CD14-positive monocyte (primary cell): Measurements from ENCODE around the gene KCNMB1. TPM values are rescaled to one million over a fixed set of nuclear protein-coding genes. Genes with fewer than 3 reads are reported as not detected.
A peak's percentile ranks its signal among the peaks of the same experiment; 100 is the strongest.

Experiments used
- DNase-seq, 3 donors: peaks; one replicate each; pipeline ENCODE4 v3.0.0-alpha.2; 2011 to 2022
- H2AFZ ChIP-seq: 2 replicates; pipeline ENCODE4 v1.6.0; 2012; ENCODE audit warnings: mild to moderate bottlenecking, low read depth, low read length, inconsistent platforms; ENCODE audit not compliant: insufficient read depth, poor library complexity, severe bottlenecking
- H3K27ac ChIP-seq, 2 donors: 1 replicate in 1 of 2; 2 replicates in 1 of 2; pipeline ENCODE4 v1.5.1; 2012 to 2013; ENCODE audit warnings: low read length in 2 of 2, control low read depth in 1 of 2, inconsistent platforms in 1 of 2, low read depth in 1 of 2, mild to moderate bottlenecking in 1 of 2
- H3K27me3 ChIP-seq, 2 donors: one replicate each; pipeline versions ENCODE4 v1.6.0 to v1.6.1; 2011 to 2013; ENCODE audit warnings: low read length in 2 of 2; ENCODE audit not compliant: control insufficient read depth in 2 of 2, insufficient read depth in 2 of 2
- H3K36me3 ChIP-seq, 2 donors: replicated peaks in 1 of 2; 1 replicate in 1 of 2; 2 replicates in 1 of 2; pipeline versions ENCODE4 v1.5.1 to v1.6.1; 2012 to 2013; ENCODE audit warnings: low read length in 2 of 2, control low read depth in 1 of 2, inconsistent platforms in 1 of 2, mild to moderate bottlenecking in 1 of 2; ENCODE audit not compliant: insufficient read depth in 2 of 2, control insufficient read depth in 1 of 2
- H3K4me1 ChIP-seq, 2 donors: 1 replicate in 1 of 2; 2 replicates in 1 of 2; pipeline versions ENCODE4 v1.5.1 to v1.6.1; 2012 to 2013; ENCODE audit warnings: low read length in 2 of 2, control low read depth in 1 of 2, inconsistent platforms in 1 of 2, mild to moderate bottlenecking in 1 of 2, moderate library complexity in 1 of 2; ENCODE audit not compliant: insufficient read depth in 2 of 2, control insufficient read depth in 1 of 2
- H3K4me2 ChIP-seq: replicated peaks from 2 replicates; pipeline ENCODE3; 2012; ENCODE audit warnings: low read length, moderate library complexity, mild to moderate bottlenecking; ENCODE audit not compliant: poor library complexity, severe bottlenecking; ENCODE audit errors: extremely low read depth
- H3K4me3 ChIP-seq, 3 experiments: fragments of 200-600 bp in 1 of 3; sonication (generic) in 1 of 3; replicated peaks in 1 of 3; 1 replicate in 2 of 3; 2 replicates in 1 of 3; pipeline ENCODE4 v1.5.1; 2011 to 2013; ENCODE audit warnings: low read length in 3 of 3, mild to moderate bottlenecking in 3 of 3, control low read depth in 2 of 3, low read depth in 2 of 3, inconsistent platforms in 1 of 3, moderate library complexity in 1 of 3
- H3K79me2 ChIP-seq: 2 replicates; pipeline ENCODE4 v1.6.0; 2012; ENCODE audit warnings: mild to moderate bottlenecking, control low read depth, inconsistent platforms, low read length, moderate library complexity; ENCODE audit not compliant: insufficient read depth
- H3K9ac ChIP-seq: 2 replicates; pipeline ENCODE4 v1.6.0; 2017; ENCODE audit warnings: low read length, mild to moderate bottlenecking; ENCODE audit not compliant: insufficient read depth, poor library complexity, severe bottlenecking
- H3K9me3 ChIP-seq, 2 donors: replicated peaks in 1 of 2; 1 replicate in 1 of 2; 2 replicates in 1 of 2; pipeline versions ENCODE4 v1.5.1 to v1.6.1; 2012 to 2013; ENCODE audit warnings: low read length in 2 of 2, control low read depth in 1 of 2; ENCODE audit not compliant: control insufficient read depth in 1 of 2, insufficient read depth in 1 of 2
- H4K20me1 ChIP-seq: 2 replicates; pipeline ENCODE4 v1.6.0; 2012; ENCODE audit warnings: mild to moderate bottlenecking, low read length, control low read depth, moderate library complexity; ENCODE audit not compliant: insufficient read depth
- H3K27ac Mint-ChIP-seq, 7 donors: one replicate each; pipeline ENCODE4 v1.8.0; 2020; ENCODE audit warnings: mild to moderate bottlenecking in 7 of 7, mixed read lengths in 7 of 7, moderate library complexity in 6 of 7, inconsistent platforms in 2 of 7
- H3K27me3 Mint-ChIP-seq, 3 donors: one replicate each; pipeline ENCODE4 v1.8.0; 2021 to 2022; ENCODE audit warnings: low read depth in 3 of 3, mild to moderate bottlenecking in 3 of 3, mixed read lengths in 3 of 3, moderate library complexity in 3 of 3, inconsistent platforms in 1 of 3
- H3K36me3 Mint-ChIP-seq, 2 donors: one replicate each; pipeline ENCODE4 v1.8.0; 2020; ENCODE audit warnings: mixed read lengths in 2 of 2, inconsistent platforms in 1 of 2, mild to moderate bottlenecking in 1 of 2
- H3K4me1 Mint-ChIP-seq: one replicate; pipeline ENCODE4 v1.8.0; 2020; ENCODE audit warnings: mild to moderate bottlenecking, mixed read lengths
- H3K4me3 Mint-ChIP-seq, 2 donors: one replicate each; pipeline ENCODE4 v1.8.0; 2020; ENCODE audit warnings: mild to moderate bottlenecking in 2 of 2, mixed read lengths in 2 of 2, moderate library complexity in 1 of 2
- H3K9me3 Mint-ChIP-seq, 7 donors: one replicate each; pipeline ENCODE4 v1.8.0; 2020 to 2022; ENCODE audit warnings: mixed read lengths in 7 of 7, mild to moderate bottlenecking in 6 of 7, moderate library complexity in 6 of 7, inconsistent platforms in 2 of 7
- CTCF ChIP-seq: fragments of 200-600 bp; IDR thresholded peaks from one replicate; pipeline ENCODE4 v1.8.0; 2022; ENCODE audit warnings: antibody characterized with exemption, mild to moderate bottlenecking
- WGBS: methylation state at CpG from one replicate; pipeline ENCODE4 v1.1.5; 2013; ENCODE audit warnings: missing lambda C conversion rate; ENCODE audit not compliant: insufficient coverage; 5-methylcytosine and 5-hydroxymethylcytosine counted together
- intact Hi-C, 2 donors: fragments of 100-400 bp; cut with micrococcal nuclease; formaldehyde crosslinking; loops; one replicate each; pipeline versions ENCODE4 v1.15.0 to v1.15.1; 2023
- polyA plus RNA-seq, 3 donors: library from polyadenylated mRNA; depleted of rRNA in 1 of 3; unstranded in 2 of 3; stranded (reverse) in 1 of 3; fragments of 300-500 nt in 2 of 3; fragments of >200 nt in 1 of 3; fragmentation: Illumina TruSeq in 2 of 3; gene quantifications; 1 replicate in 2 of 3; 2 replicates in 1 of 3; pipeline ENCODE4 v1.2.3, GENCODE V29; 2012 to 2021

Gene KCNMB1
- polyA plus RNA-seq, 3 donors: 0.79 to 20.8 (median 1.2) TPM

DNA sequence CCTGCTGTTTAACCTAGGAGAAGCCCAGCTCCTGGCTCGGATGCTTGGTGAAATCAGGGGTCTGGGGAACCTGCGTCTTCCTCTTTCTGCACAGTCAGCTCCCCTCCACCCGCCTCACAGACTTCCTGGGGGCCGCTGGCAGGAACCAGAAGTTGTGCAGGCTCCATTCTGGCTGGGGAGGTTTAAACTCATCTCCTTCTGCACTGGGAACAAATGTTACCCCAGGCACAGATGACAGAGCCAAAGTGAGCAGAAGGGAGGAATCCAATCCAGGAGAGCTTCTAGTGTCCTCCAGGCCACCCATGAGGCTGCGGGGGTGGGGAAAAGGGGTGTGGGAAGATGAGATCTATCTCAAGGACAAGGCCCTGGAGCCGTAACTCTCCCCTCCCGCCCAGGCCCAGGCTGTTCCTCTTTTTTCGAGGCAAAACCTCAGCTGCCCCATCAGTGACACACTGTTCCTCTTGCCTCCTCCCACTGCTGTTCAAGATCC is 31.2 kb downstream of the KCNMB1 start:
- no peaks in the 10 kb centered on the region for H3K79me2 ChIP-seq
- no peak for TF ChIP-seq CTCF
- no peaks in the 10 kb centered on the region for H3K36me3 Mint-ChIP-seq
- peak overlapping the region; percentile 98 to 100 (median 99) for H3K27ac Mint-ChIP-seq
- peak overlapping the region; percentile 61 to 88 for H3K4me3 Mint-ChIP-seq
- H3K4me2 ChIP-seq: peak overlapping the region; percentile 62
- H3K36me3 ChIP-seq: no peaks in the 10 kb centered on the region
- peak overlapping the region; percentile 64 for H3K9ac ChIP-seq
- no peaks in the 10 kb centered on the region for H3K9me3 Mint-ChIP-seq
- 0% methylated on average over 3 of the region's 8 CpGs for WGBS
- no peaks in the 10 kb centered on the region for H3K27me3 ChIP-seq
- H3K27me3 Mint-ChIP-seq: peaks cover 0 to 3% (median 2%) of the 10 kb centered on the region in 3 donors
- no peaks in the 10 kb centered on the region for H4K20me1 ChIP-seq
- intact Hi-C loops: no loop called here
- peak overlapping the region; percentile 75 for H2AFZ ChIP-seq
- peak; percentile 87 to 90 (median 88) for DNase-seq
- H3K4me1 ChIP-seq: peaks cover 76 to 85% of the 10 kb centered on the region in 2 donors
- H3K4me1 Mint-ChIP-seq: peaks cover 88% of the 10 kb centered on the region
- H3K4me3 ChIP-seq: peak overlapping the region in 1 of 3 experiments; percentile 19
- H3K9me3 ChIP-seq: no peaks in the 10 kb centered on the region
- H3K27ac ChIP-seq: peak overlapping the region; percentile 90 to 96

- H3K36me3 ChIP-seq: no peaks in the 10 kb centered on the region
- Mint-ChIP-seq H3K4me1 (peaks cover 78% of the 10 kb centered on the region), H3K36me3 (no peaks in the 10 kb centered on the region), H3K9me3 (no peaks in the 10 kb centered on the region), H3K27ac (peak overlapping the region in 2 of 7 donors; percentile 16 to 23), H3K4me3 (no peak overlapping the region), H3K27me3 (peaks cover 0 to 3% (median 2%) of the 10 kb centered on the region in 3 donors)
- no peaks in the 10 kb centered on the region for H3K9me3 ChIP-seq
- WGBS: 92% methylated on average over 6 of the region's 8 CpGs
- H3K4me3 ChIP-seq: no peak overlapping the region
- no peaks in the 10 kb centered on the region for H3K27me3 ChIP-seq
- DNase-seq: no peak
- no peak overlapping the region for H2AFZ ChIP-seq
- H3K79me2 ChIP-seq: no peaks in the 10 kb centered on the region
- peaks cover 65 to 74% of the 10 kb centered on the region in 2 donors for H3K4me1 ChIP-seq
- H4K20me1 ChIP-seq: no peaks in the 10 kb centered on the region
- H3K4me2 ChIP-seq: no peak overlapping the region
- TF ChIP-seq CTCF: no peak
- no peak overlapping the region for H3K9ac ChIP-seq
- no peak overlapping the region for H3K27ac ChIP-seq
- intact Hi-C loops: no loop called here
Observed at GRCh38 chr5:170355601-170356098, 33.5 kb downstream of the KCNMB1 start.
